PFSK-1 (cell line): ENCODE measurements around the gene APRT.
A peak's percentile ranks its signal among the peaks of the same experiment; 100 is the strongest.

ENCODE experiments used
- FOXP2 ChIP-seq: optimal IDR thresholded peaks from 2 replicates; pipeline ENCODE3; 2011; ENCODE audit warnings: borderline replicate concordance, control low read depth, inconsistent platforms; ENCODE audit not compliant: insufficient read depth; ENCODE audit errors: extremely low read length, extremely low read depth
- POLR2AphosphoS5 ChIP-seq: IDR thresholded peaks from 2 replicates; pipeline ENCODE4 v1.6.1; 2012; ENCODE audit warnings: low read depth, mild to moderate bottlenecking, control low read depth, low read length, moderate library complexity
- SIN3A ChIP-seq: IDR thresholded peaks from 2 replicates; pipeline ENCODE4 v1.6.1; 2012; ENCODE audit warnings: mild to moderate bottlenecking, low read length, moderate library complexity, borderline replicate concordance; ENCODE audit not compliant: insufficient read depth
- TAF1 ChIP-seq: IDR thresholded peaks from 2 replicates; pipeline ENCODE4 v1.6.1; 2012; ENCODE audit warnings: low read length, control low read depth, borderline replicate concordance; ENCODE audit not compliant: insufficient read depth
- TF ChIP-seq, protein P1 (sequence below), 2 experiments: IDR thresholded peaks; 2 replicates each; pipeline versions ENCODE4 v1.6.1 to v1.8.0; 2011 to 2012; ENCODE audit warnings: low read depth in 2 of 2, low read length in 2 of 2, control low read depth in 1 of 2, inconsistent platforms in 1 of 2, mild to moderate bottlenecking in 1 of 2, moderate library complexity in 1 of 2; ENCODE audit not compliant: insufficient read depth in 1 of 2

Gene APRT

DNA sequence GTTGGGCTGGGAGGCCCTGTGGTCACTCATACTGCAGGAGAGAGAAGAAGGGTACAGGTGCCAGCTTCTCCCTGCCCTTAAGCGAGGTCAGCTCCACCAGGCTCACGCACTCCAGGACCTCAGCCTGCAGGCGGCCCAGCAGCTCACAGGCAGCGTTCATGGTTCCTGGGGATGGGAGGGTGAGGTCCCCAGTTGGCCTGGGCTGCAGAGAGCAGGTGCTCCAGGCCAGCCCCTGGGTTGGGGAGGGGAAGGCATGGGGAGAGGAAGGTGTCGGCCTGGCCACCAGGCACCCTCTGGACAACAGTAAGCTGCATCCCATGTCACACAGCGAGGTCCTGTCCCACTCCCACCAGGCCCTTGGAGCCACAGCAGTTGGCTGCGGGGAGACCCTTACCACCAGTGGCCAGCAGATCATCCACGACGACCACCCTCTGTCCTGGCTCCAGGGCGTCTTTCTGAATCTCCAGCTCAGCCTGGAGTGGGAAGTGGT lies 2.0 kb downstream of the APRT start:
- TF ChIP-seq TAF1 (no peak), FOXP2 (no peak), POLR2AphosphoS5 (peak; percentile 2; the same call in 1 of the 2 replicates), SIN3A (0 out of 2 replicates have a peak, but pooled peaks have one; percentile 1)
- TF ChIP-seq, protein P1, sequence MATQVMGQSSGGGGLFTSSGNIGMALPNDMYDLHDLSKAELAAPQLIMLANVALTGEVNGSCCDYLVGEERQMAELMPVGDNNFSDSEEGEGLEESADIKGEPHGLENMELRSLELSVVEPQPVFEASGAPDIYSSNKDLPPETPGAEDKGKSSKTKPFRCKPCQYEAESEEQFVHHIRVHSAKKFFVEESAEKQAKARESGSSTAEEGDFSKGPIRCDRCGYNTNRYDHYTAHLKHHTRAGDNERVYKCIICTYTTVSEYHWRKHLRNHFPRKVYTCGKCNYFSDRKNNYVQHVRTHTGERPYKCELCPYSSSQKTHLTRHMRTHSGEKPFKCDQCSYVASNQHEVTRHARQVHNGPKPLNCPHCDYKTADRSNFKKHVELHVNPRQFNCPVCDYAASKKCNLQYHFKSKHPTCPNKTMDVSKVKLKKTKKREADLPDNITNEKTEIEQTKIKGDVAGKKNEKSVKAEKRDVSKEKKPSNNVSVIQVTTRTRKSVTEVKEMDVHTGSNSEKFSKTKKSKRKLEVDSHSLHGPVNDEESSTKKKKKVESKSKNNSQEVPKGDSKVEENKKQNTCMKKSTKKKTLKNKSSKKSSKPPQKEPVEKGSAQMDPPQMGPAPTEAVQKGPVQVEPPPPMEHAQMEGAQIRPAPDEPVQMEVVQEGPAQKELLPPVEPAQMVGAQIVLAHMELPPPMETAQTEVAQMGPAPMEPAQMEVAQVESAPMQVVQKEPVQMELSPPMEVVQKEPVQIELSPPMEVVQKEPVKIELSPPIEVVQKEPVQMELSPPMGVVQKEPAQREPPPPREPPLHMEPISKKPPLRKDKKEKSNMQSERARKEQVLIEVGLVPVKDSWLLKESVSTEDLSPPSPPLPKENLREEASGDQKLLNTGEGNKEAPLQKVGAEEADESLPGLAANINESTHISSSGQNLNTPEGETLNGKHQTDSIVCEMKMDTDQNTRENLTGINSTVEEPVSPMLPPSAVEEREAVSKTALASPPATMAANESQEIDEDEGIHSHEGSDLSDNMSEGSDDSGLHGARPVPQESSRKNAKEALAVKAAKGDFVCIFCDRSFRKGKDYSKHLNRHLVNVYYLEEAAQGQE (IDR thresholded peaks at IDR 0.05; ENCODE audit: insufficient read depth in 1 of 2, low read depth in 2 of 2, low read length in 2 of 2), result no peak

DNA sequence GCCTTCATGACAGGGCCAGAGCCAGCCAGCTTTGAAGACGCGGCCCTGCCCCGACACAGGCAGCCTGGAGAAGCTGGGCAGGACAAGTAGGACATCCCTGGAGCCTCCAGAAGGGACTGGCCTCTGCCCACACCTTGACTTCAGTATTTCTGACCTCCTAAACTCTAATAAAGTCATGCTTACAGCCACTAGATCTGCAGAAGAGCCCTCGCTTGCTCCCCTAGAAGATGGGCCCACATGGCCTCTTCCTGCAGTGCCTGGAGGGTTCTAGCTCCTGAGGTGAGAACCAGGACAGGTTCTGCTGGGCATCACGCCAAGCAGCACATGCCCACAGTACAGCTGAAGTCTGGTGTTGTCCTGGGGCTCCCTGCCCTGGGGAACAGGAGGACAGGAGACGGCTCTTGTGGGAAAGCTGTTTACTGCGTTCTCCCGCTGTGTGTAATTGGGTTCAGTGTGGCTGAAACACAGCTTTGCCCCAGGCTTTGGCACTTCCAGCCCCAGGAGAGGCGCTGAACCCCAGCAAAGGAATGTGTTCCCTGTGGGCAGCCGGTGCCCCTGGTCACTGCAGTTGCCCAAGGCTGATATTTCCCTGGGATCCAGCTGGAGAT lies 2.6 kb downstream of the APRT start:
- TF ChIP-seq POLR2AphosphoS5, result peak; percentile 80; the same call in 1 of the 2 replicates
- TF ChIP-seq, protein P1 (IDR thresholded peaks at IDR 0.05; ENCODE audit: insufficient read depth in 1 of 2, low read depth in 2 of 2, low read length in 2 of 2), result no peak

- TF ChIP-seq POLR2AphosphoS5 (peak; percentile 44; the same call in 1 of the 2 replicates), FOXP2 (no peak), TAF1 (no peak), SIN3A (no peak)
- TF ChIP-seq, protein P1 (IDR thresholded peaks at IDR 0.05; ENCODE audit: insufficient read depth in 1 of 2, low read depth in 2 of 2, low read length in 2 of 2), result no peak
Observed at GRCh38 chr16:88807626-88808453, 3.9 kb downstream of the APRT start.

DNA sequence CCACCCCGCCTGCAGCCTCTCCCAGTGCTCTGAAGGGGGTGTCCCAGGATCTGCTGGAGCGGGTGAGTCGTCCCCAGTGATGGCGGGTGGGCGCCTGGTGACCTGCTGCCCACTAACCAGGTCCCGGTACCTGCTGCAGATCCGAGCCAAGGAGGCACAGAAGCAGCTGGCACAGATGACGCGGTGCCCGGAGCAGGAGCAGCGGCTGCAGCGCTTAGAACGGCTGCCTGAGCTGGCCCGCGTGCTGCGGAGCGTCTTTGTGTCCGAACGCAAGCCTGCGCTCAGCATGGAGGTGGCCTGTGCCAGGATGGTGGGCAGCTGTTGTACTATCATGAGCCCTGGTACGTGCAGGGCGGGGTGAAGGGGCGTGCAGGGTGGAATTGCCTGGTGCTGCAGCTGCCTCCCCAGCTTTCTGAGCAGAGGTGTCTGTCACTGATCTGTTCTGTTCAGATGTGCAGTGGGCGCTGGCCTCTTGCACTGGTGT lies 4.5 kb downstream of the APRT start:
- TF ChIP-seq SIN3A (no peak), POLR2AphosphoS5 (0 out of 2 replicates have a peak, but pooled peaks have one; percentile 4)

DNA sequence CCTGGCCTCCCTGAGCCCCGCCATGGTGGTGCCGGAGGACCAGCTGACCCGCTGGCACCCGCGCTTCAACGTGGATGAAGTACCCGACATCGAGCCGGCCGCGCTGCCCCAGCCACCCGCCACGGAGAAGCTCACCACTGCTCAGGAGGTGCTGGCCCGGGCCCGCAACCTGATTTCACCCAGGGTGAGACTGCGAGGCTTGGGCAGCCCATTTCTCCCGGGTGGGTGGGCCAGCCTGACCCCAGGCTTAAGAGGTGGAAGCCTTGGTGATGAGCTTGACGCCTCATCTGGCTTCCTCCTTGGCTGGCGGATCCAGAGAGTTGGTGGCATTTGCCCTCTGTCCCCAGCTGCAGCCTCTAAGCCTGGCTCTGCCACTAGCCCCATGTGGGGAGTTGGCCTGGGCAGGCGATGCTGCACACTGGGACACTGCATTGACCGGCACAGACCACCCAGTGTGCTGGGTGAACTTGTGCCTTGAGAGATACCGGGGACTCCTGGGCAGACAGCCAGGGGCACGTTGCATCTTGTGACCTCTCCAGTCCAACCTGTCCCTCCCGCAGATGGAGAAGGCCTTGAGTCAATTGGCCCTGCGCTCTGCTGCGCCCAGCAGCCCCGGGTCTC lies 5.1 kb downstream of the APRT start:
- TF ChIP-seq SIN3A, result no peak
- no peak for TF ChIP-seq TAF1
- TF ChIP-seq, protein P1 (IDR thresholded peaks at IDR 0.05; ENCODE audit: insufficient read depth in 1 of 2, low read depth in 2 of 2, low read length in 2 of 2), result no peak
- TF ChIP-seq POLR2AphosphoS5, result no peak
- no peak for TF ChIP-seq FOXP2
